GM12801 (cell line): ENCODE data around the gene COMMD10.

Source experiments
- CTCF ChIP-seq: IDR thresholded peaks from one replicate; pipeline ENCODE4 v1.5.1; 2011; ENCODE audit warnings: control low read depth; ENCODE audit not compliant: insufficient read length; ENCODE audit errors: extremely low read depth

The COMMD10 gene

GRCh38 chr5:116305899-116306298 lies 221.1 kb downstream of the COMMD10 start:
- TF ChIP-seq CTCF = no peak

DNA sequence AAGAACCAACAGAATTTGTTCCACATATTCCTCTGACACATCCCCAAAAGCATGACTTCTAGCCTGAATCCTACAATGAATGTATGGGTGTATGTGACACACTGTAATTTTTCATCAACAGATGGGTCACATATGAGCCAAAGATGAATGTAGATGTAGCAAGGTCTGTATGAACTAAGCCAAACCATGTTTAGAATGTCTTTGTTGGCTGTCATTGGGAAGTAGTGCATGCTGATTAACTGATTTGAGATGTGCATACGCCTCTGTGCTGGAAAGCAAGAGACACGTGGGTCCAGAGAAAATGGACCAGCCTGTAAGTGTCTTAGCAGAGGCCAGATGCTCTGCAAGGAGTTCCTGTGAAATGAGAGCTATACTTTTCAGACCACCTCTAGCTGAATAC lies 222.0 kb downstream of the COMMD10 start:
- no peak for TF ChIP-seq CTCF

GRCh38 chr5:116308391-116308790 lies 223.6 kb downstream of the COMMD10 start:
- TF ChIP-seq CTCF = no peak

DNA sequence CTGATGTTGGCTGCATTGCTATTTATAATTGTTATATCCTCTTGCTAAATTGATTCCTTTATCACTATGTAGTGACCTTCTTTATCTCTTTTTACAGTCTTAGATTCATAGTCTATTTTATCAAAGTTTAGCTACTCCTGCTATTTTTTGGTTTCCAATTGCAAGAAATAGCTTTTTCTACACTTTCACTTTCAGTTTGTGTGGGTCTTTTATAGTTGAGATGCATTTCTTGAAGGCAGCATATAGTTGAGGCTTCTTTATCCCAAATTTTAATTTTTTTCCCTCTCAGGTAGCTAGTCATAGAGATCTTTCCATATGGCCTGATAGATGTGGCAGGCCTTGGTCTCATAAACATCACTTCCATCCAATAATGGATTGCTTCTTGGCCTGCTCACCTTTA lies 228.5 kb downstream of the COMMD10 start:
- no peak for TF ChIP-seq CTCF

- no peak for TF ChIP-seq CTCF
Measured at GRCh38 chr5:116315531-116315930, 230.7 kb downstream of the COMMD10 start.

DNA sequence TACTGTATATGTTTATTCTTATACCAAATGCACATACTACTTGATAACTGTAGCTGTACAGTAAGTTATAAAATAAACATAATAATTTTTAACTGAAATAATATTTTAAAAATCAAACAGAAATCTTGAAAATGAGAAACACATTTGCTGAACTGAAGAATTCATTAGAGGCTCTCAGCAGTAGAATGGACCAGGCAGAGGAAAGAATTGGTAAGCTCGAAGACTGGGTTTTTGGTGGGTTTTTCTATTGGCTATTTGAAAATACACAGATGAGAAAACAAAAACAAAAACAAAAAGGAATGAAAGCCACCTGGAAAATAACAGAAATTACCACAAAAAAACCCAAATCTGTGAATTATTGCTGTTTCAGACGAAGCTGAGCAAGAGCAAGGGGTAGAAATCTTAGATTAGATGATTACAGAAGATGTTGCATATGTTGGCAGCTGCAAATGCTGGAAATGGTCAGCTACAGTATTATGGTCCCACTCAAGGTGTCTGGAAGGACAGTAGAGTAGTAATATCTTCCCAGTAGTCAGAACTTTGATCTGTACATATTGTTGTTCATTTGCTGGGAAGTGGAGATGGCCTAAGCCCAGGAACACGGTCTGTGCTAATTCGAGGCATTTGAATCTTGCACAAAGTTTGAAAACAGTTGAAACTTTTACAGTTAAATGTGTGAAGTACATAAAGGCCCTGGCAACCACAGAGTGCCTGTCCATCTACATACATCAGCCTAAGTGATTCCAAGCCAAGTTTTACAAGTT lies 233.4 kb downstream of the COMMD10 start:
- TF ChIP-seq CTCF = no peak

DNA sequence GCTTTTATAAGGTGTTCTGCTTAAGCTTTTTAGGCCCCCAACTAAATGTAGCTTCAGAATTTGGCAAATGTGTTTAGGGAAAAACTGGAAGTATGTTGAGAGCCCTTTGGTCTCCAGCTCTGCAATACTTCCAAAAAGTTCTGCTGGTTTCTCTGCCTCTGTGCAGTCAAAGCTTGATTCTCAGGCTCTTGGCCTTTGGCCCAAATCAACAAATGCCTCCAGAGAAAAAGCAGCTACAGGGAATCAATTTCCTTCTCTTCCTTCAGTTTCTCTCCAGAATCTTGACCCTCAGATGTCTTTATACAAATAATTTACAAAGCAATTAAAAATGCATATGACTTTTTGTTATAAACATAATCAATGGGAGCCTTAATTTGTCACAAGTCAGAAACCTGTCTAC lies 235.7 kb downstream of the COMMD10 start:
- no peak for TF ChIP-seq CTCF
